ENCODE measurements around the gene ZNF182.

GRCh38 chrX:47976254-47977151 is 27.3 kb downstream of the ZNF182 start:
- no peak for TF ChIP-seq EZH2 (IDR thresholded peaks at IDR 0.05)
- no peak for TF ChIP-seq CTCF (IDR thresholded peaks at IDR 0.05)
